ENCODE measurements around the gene ZNF530.

Gene ZNF530

GRCh38 chr19:57599761-57600383 lies at the start of gene ZNF530:
Gene ZNF530, plus strand, starts transcription at chr19:57599885. Its CDS starts 4,461 bp downstream, at chr19:57604346.
- TF ChIP-seq, protein P1, sequence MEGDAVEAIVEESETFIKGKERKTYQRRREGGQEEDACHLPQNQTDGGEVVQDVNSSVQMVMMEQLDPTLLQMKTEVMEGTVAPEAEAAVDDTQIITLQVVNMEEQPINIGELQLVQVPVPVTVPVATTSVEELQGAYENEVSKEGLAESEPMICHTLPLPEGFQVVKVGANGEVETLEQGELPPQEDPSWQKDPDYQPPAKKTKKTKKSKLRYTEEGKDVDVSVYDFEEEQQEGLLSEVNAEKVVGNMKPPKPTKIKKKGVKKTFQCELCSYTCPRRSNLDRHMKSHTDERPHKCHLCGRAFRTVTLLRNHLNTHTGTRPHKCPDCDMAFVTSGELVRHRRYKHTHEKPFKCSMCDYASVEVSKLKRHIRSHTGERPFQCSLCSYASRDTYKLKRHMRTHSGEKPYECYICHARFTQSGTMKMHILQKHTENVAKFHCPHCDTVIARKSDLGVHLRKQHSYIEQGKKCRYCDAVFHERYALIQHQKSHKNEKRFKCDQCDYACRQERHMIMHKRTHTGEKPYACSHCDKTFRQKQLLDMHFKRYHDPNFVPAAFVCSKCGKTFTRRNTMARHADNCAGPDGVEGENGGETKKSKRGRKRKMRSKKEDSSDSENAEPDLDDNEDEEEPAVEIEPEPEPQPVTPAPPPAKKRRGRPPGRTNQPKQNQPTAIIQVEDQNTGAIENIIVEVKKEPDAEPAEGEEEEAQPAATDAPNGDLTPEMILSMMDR (IDR thresholded peaks at IDR 0.05): no peak

- TF ChIP-seq, protein P1 (IDR thresholded peaks at IDR 0.05): no peak
These were observed 47.3 kb upstream of the ZNF530 start for GRCh38 chr19:57552432-57552831.

GRCh38 chr19:57557659-57558058 lies 42.0 kb upstream of the ZNF530 start:
- TF ChIP-seq, protein P1 (IDR thresholded peaks at IDR 0.05): no peak

GRCh38 chr19:57558525-57558924 lies 41.2 kb upstream of the ZNF530 start:
- TF ChIP-seq, protein P1 (IDR thresholded peaks at IDR 0.05): no peak

- TF ChIP-seq, protein P1 (IDR thresholded peaks at IDR 0.05): no peak
These were observed 40.7 kb upstream of the ZNF530 start for GRCh38 chr19:57559008-57559403.

DNA sequence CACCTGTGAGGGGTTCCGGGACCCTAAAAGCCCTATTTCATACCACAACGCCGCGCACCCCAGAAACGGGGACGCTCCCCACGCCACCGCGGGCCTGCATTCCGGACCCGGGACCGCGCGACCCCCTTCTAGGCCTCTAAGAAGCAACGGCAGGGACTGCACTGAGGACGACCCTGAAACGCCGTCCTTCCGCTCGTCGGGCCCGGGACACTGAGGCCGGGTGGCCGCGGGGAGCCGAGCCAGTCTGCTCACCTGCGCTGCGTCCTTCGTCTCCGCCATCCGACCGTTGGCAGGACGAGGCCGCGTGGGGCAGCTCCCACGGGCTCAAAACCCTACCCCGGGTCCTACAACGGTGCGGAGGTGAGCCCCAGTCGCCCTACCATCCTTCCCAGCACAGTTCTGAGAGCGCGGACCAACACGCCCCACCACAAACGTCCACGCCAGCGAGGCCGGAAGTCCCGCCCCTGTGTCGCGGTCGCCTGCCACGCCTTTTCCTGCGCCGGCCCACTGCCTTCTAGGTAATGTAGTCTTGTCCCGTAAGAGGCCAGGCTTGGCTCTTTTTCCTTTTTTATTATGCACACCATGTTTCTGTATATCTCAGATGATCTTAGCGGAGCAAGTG lies 40.2 kb upstream of the ZNF530 start, which contains the start of gene ZNF550:
Gene ZNF550, minus strand, starts transcription at position 460 of the 622 bp plus-strand sequence. Its CDS starts 181 bp downstream, at position 279.
- TF ChIP-seq, protein P1 (IDR thresholded peaks at IDR 0.05): no peak

DNA sequence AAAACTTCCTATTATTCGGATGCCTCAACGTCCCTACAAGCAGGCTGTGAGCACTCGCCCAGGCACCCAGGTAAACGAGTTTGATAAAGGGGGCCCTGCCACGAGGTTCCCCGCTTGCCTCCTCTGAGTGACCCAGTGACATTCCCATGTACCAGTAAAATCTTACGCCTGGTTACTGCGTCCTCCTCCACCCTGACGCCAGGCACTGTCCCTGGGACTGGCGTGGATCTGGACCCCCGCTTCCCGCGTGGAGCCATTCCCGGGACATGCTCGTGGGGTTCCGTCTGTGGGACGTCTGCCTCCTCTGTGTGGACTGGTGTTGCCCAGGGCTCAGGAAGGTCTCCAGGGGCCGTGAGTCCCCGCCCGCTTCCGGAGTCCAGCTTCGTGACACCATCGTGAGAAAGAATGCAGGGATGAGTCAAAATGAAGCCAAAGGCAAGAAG lies 39.6 kb upstream of the ZNF530 start:
- TF ChIP-seq, protein P1 (IDR thresholded peaks at IDR 0.05): no peak

All from LNCAP (cell line).